ENCODE measurements around the gene POC1A. TPM values are rescaled to one million over a fixed set of nuclear protein-coding genes. Genes with fewer than 3 reads are reported as not detected.

POC1A gene
- total RNA-seq, 1 donor, result 1.8 TPM

DNA sequence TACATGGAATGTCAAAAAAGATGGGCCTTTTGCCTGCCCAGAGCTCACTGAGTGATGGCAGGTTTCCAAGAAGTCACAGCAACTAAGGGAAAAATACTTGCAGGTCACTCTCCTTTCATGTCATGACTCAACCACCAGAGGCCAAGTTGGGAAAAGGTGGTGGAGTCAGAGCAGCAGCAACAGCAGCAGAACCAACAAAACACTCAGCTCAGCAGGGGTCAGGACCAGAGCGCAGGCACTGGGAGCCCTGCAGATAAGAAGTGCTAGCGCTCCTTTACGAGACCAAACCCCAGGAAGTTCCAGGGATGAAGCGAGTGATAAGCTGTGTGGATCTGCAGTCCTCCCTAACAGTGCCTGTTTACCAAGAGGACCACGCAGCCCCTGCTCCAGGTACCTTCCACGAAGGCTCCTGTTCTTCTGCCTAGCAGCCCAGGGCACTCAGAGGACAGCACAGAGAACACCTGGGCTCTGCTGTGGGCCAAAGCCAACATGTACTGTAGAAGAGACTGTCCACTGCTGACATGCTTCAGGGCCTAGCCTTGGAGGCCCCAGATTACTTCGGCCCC, 26.0 kb downstream of the POC1A start:
- Histone ChIP-seq H3K4me1 (ENCODE audit: insufficient read depth, low read length) (peaks cover 12% of the 10 kb centered on the region), H3K9me3 (ENCODE audit: low read depth, low read length) (no peaks in the 10 kb centered on the region), H3K79me2 (ENCODE audit: insufficient read depth, low read length) (no peaks in the 10 kb centered on the region), H4K20me1 (ENCODE audit: insufficient read depth, low read length) (peaks cover 2% of the 10 kb centered on the region), H3K4me2 (ENCODE audit: insufficient read depth, low read length) (no peak overlapping the region), H3K36me3 (ENCODE audit: insufficient read depth, low read length) (peaks cover 4% of the 10 kb centered on the region), H3K27me3 (ENCODE audit: insufficient read depth, low read length) (no peaks in the 10 kb centered on the region), H2AFZ (ENCODE audit: low read length) (no peak overlapping the region), H3K27ac (ENCODE audit: low read depth, low read length) (no peak overlapping the region), H3K4me3 (ENCODE audit: insufficient read depth, low read length) (no peak overlapping the region)
- DNase-seq (ENCODE audit: insufficient read length, low spot score, missing footprints), result peak; percentile 93
- TF ChIP-seq, protein P1, sequence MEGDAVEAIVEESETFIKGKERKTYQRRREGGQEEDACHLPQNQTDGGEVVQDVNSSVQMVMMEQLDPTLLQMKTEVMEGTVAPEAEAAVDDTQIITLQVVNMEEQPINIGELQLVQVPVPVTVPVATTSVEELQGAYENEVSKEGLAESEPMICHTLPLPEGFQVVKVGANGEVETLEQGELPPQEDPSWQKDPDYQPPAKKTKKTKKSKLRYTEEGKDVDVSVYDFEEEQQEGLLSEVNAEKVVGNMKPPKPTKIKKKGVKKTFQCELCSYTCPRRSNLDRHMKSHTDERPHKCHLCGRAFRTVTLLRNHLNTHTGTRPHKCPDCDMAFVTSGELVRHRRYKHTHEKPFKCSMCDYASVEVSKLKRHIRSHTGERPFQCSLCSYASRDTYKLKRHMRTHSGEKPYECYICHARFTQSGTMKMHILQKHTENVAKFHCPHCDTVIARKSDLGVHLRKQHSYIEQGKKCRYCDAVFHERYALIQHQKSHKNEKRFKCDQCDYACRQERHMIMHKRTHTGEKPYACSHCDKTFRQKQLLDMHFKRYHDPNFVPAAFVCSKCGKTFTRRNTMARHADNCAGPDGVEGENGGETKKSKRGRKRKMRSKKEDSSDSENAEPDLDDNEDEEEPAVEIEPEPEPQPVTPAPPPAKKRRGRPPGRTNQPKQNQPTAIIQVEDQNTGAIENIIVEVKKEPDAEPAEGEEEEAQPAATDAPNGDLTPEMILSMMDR (IDR thresholded peaks at IDR 0.05; ENCODE audit: extremely low read depth, low read depth, low read length), result no peak

DNA sequence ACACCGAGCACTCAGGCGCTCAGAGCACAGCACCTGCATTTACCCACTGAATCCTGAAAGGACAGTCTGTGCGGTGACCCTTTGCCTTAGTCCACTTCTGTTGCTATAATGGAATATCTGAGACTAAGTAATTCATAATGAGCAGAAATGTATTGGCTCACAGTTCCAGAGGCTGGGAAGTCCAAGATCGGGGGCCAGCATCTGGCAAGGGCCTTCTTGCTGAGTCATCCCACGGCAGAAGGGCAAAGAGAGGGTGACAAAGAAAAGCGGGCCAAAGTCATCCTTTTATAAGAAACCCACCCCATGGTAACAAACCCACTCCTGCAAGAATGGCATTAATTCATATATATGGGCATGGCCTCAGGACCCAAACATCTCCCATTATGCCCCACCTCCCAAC, 27.7 kb downstream of the POC1A start:
- Histone ChIP-seq H3K36me3 (ENCODE audit: insufficient read depth, low read length) (peaks cover 4% of the 10 kb centered on the region), H3K27ac (ENCODE audit: low read depth, low read length) (no peak overlapping the region), H3K79me2 (ENCODE audit: insufficient read depth, low read length) (no peaks in the 10 kb centered on the region), H2AFZ (ENCODE audit: low read length) (no peak overlapping the region), H3K4me2 (ENCODE audit: insufficient read depth, low read length) (no peak overlapping the region), H3K4me1 (ENCODE audit: insufficient read depth, low read length) (peaks cover 18% of the 10 kb centered on the region), H3K27me3 (ENCODE audit: insufficient read depth, low read length) (no peaks in the 10 kb centered on the region), H3K4me3 (ENCODE audit: insufficient read depth, low read length) (no peak overlapping the region), H4K20me1 (ENCODE audit: insufficient read depth, low read length) (no peaks in the 10 kb centered on the region), H3K9me3 (ENCODE audit: low read depth, low read length) (no peaks in the 10 kb centered on the region)
- TF ChIP-seq, protein P1 (IDR thresholded peaks at IDR 0.05; ENCODE audit: extremely low read depth, low read depth, low read length), result no peak
- DNase-seq (ENCODE audit: insufficient read length, low spot score, missing footprints), result no peak

DNA sequence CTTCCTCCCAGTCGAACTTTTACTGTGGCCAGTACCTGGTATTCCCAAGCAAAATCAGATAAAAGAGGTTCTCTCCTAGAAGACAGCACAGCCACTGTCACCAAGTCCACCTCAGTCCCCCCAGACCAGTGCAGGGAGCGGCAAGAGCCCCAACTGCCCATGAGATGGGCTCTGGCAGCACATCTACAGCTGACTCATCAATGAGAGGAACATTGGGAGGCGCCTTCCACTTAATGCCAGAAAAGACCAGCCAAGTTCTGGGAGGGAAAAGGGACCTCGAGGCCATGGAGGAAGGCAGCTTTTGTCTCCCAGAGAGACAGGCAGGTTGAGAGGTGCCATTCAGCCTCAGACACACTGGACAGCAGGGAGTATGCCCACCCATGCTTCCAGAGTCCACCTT, 28.2 kb downstream of the POC1A start:
- no peak overlapping the region for H3K27ac ChIP-seq (ENCODE audit: low read depth, low read length)
- TF ChIP-seq, protein P1 (IDR thresholded peaks at IDR 0.05; ENCODE audit: extremely low read depth, low read depth, low read length), result no peak
- no peaks in the 10 kb centered on the region for H3K9me3 ChIP-seq (ENCODE audit: low read depth, low read length)
- H3K27me3 ChIP-seq (ENCODE audit: insufficient read depth, low read length), result no peaks in the 10 kb centered on the region
- H2AFZ ChIP-seq (ENCODE audit: low read length), result peak overlapping the region; percentile 45
- H3K4me2 ChIP-seq (ENCODE audit: insufficient read depth, low read length), result no peak overlapping the region
- peaks cover 23% of the 10 kb centered on the region for H3K4me1 ChIP-seq (ENCODE audit: insufficient read depth, low read length)
- no peaks in the 10 kb centered on the region for H3K79me2 ChIP-seq (ENCODE audit: insufficient read depth, low read length)
- no peaks in the 10 kb centered on the region for H4K20me1 ChIP-seq (ENCODE audit: insufficient read depth, low read length)
- no peak for DNase-seq (ENCODE audit: insufficient read length, low spot score, missing footprints)
- peaks cover 4% of the 10 kb centered on the region for H3K36me3 ChIP-seq (ENCODE audit: insufficient read depth, low read length)
- H3K4me3 ChIP-seq (ENCODE audit: insufficient read depth, low read length), result no peak overlapping the region

DNA sequence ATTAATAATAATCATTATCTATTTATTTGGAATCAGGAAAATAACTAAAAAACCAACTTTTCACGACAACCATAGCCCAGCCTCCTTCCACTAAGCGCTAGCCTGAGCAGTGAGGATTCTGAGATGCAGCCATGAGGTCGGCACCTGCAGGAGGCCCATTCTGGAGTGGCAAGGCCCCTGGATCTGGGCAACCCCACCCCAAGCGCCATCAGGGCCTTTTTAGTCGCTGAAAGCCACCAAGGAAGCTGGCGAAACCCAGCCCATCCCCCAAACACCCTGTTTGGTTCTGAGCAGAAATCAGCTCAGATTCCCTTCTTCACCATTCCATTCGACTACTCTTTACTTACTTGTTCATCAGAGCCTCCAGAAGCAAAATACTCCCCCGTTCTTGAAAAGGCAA, 29.5 kb downstream of the POC1A start:
- H4K20me1 ChIP-seq (ENCODE audit: insufficient read depth, low read length), result no peaks in the 10 kb centered on the region
- TF ChIP-seq, protein P1 (IDR thresholded peaks at IDR 0.05; ENCODE audit: extremely low read depth, low read depth, low read length), result no peak
- H3K27me3 ChIP-seq (ENCODE audit: insufficient read depth, low read length), result no peaks in the 10 kb centered on the region
- peaks cover 27% of the 10 kb centered on the region for H3K4me1 ChIP-seq (ENCODE audit: insufficient read depth, low read length)
- no peak overlapping the region for H3K4me3 ChIP-seq (ENCODE audit: insufficient read depth, low read length)
- H3K27ac ChIP-seq (ENCODE audit: low read depth, low read length), result no peak overlapping the region
- H3K9me3 ChIP-seq (ENCODE audit: low read depth, low read length), result no peaks in the 10 kb centered on the region
- no peak overlapping the region for H2AFZ ChIP-seq (ENCODE audit: low read length)
- H3K36me3 ChIP-seq (ENCODE audit: insufficient read depth, low read length), result peaks cover 4% of the 10 kb centered on the region
- H3K4me2 ChIP-seq (ENCODE audit: insufficient read depth, low read length), result no peak overlapping the region
- H3K79me2 ChIP-seq (ENCODE audit: insufficient read depth, low read length), result no peaks in the 10 kb centered on the region
- no peak for DNase-seq (ENCODE audit: insufficient read length, low spot score, missing footprints)
